GM18951 (cell line): ENCODE results near the gene ITGB2.
"Not testable (repeated sequence)": the region's sequence is repeated elsewhere in the genome, so short reads cannot be mapped to it uniquely, and the experiment has no call there.

Source experiments
- POLR2A ChIP-seq: IDR thresholded peaks from 4 replicates; pipeline ENCODE4 v1.6.1; 2011; ENCODE audit warnings: mild to moderate bottlenecking; ENCODE audit not compliant: insufficient read length, insufficient read depth; ENCODE audit errors: extremely low read depth
- in situ Hi-C: fragments of 300-500 bp; cut with MboI; formaldehyde crosslinking; loops from one replicate; pipeline ENCODE4 v1.12.0; 2022; ENCODE audit warnings: low sequenced_read_pairs, mixed read lengths, inconsistent platforms; ENCODE audit not compliant: unreplicated experiment

Gene ITGB2

GRCh38 chr21:44888581-44889550 lies 31.8 kb downstream of the ITGB2 start:
- TF ChIP-seq POLR2A = no peak
- in situ Hi-C loops = loop anchor here (5.0 kb wide), 1 partner anchor 48 kb away; no protein-coding TSS in a partner anchor

GRCh38 chr21:44887807-44888580 lies 32.7 kb downstream of the ITGB2 start:
- TF ChIP-seq POLR2A = no peak
- in situ Hi-C loops = loop anchor here (5.0 kb wide), 1 partner anchor 49 kb away; no protein-coding TSS in a partner anchor

DNA sequence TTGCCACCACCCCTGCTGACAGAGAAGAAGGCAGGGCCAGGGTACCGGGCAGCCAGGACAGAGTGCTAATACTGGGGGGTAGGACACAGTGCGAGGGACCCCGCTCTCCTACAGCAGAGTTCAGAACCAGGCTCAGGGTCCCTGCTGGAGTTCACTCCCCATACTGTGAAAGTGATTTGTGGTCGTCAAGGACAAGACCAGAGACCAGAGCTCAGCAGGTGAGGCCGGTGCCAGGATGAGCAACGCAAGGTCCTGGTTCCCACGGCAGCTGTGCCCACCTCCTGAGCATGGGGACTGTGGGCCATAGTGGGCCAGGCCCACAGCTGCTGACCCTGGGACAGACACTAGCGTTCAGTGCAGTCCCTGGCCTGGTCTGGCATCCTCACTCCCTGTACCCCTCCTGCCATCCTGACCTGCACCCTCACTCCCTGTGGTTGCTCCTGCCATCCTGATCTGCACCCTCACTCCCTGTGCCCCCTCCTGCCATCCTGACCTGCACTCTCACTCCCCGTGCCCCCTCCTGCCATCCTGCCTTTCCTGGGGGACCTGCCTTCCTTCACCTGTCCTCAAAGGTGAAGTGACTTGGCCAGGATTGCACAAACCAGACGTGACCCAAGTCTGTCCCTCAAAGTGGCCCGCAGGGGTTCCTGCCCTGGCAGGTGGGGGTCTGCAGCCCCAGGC lies 33.4 kb downstream of the ITGB2 start:
- no peak for TF ChIP-seq POLR2A
- in situ Hi-C loops = loop anchor here (5.0 kb wide), 1 partner anchor 50 kb away; no protein-coding TSS in a partner anchor

- TF ChIP-seq POLR2A = no peak
Measured at GRCh38 chr21:44886113-44887075, 34.3 kb downstream of the ITGB2 start.

GRCh38 chr21:44885615-44886014 lies 35.1 kb downstream of the ITGB2 start:
- in situ Hi-C loops = loop anchor here (5.0 kb wide), 1 partner anchor 52 kb away; no protein-coding TSS in a partner anchor
- TF ChIP-seq POLR2A = no peak

More at GRCh38 chr21:44886113-44887075, 34.3 kb downstream of the ITGB2 start:
- in situ Hi-C loops = loop anchor here (5.0 kb wide), 1 partner anchor 51 kb away; no protein-coding TSS in a partner anchor

GRCh38 chr21:44884097-44884496 lies 36.6 kb downstream of the ITGB2 start:
- no peak for TF ChIP-seq POLR2A
- in situ Hi-C loops = no loop called here

GRCh38 chr21:44883250-44883649 lies 37.4 kb downstream of the ITGB2 start:
- in situ Hi-C loops = no loop called here
- no peak for TF ChIP-seq POLR2A

- TF ChIP-seq POLR2A = no peak
- in situ Hi-C loops = no loop called here
Measured at GRCh38 chr21:44881198-44881872, 39.4 kb downstream of the ITGB2 start.

DNA sequence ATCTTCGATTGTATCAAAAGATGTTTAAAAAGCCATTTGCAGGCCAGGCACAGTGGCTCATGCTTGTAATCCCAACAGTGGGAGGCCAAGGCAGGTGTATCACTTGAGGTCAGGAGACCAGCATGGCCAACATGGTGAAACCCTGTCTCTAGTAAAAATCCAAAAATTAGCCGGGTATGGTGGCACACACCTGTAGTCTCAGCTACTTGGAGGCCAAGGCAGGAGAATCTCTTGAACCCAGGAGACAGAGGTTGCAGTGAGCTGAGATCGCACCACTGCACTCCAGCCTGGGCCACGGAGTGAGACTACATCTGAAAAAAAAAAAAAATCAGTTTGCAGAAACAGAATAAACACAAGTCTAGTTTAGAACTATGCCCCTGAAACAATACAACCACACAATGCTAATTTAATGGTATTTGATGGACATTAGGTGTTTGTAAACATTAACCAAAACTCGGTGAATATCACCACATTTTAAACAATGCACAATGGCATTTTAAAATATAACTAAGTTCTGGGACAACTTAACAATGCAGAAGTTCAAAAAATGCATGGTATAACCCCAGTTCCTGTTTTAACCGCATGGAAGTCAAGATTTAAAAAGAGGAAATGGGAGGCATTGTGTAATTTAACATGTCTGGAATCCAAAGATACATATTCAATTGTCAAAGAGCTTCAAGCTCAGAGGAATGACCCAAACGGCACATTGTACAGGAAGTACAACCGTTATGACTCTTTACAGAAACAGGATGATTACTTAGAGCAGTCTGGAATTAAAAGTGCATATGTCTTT lies 40.1 kb downstream of the ITGB2 start:
- TF ChIP-seq POLR2A = no peak
- in situ Hi-C loops = no loop called here

DNA sequence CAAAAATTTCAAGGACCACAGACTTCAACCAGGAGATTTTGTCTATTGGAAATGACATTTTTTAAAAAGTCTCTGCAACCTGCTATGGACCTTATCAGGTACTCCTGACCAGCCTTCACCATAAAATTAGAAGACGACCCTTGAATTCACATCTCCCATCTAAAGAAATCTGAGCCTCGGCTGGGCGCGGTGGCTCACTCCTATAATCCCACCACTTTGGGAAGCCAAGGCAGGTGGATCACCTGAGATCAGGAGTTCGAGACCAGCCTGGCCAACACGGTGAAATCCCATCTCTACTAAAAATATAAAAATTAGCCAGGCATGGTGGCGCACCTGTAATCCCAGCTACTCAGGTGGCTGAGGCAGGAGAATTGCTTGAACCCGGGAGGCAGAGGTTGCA lies 41.5 kb downstream of the ITGB2 start:
- in situ Hi-C loops = not testable (repeated sequence)
